ENCODE data around the gene SLC13A4. TPM values are rescaled to one million over a fixed set of nuclear protein-coding genes. Genes with fewer than 3 reads are reported as not detected.
A peak's percentile ranks its signal among the peaks of the same experiment; 100 is the strongest.

The SLC13A4 gene
- total RNA-seq, 1 donor from 2014 or later: 0.07 TPM

DNA sequence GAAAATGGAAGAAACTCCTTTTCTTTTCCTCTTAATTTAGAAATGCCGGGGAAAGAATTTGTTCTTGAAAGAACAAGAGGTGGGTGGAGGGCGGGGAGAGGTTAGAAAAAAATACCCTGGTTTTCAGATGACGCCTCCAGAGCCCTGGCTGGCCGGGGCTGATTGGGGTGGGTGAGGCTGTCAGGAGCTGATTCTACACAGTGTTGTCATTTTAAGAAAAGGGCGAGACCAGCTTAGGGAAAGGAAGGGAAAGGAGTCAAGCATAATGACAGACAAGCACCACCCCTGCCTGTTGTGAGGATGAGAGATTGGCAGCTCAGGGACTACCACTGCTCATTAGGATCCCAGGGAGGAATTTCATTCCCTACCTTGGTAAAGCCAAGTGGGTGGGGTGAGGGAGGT is 30.5 kb upstream of the SLC13A4 start:
- Histone ChIP-seq H3K4me1 (ENCODE audit: insufficient read depth, low read length) (peaks cover 31% of the 10 kb centered on the region), H3K36me3 (ENCODE audit: insufficient read depth, low read length) (no peaks in the 10 kb centered on the region), H3K9me3 (ENCODE audit: insufficient read depth, low read depth, low read length) (peaks cover 4% of the 10 kb centered on the region), H3K9ac (ENCODE audit: low read length) (peak overlapping the region; percentile 64), H3K27me3 (ENCODE audit: insufficient read depth, low read length) (no peaks in the 10 kb centered on the region), H3K27ac (ENCODE audit: low read depth, low read length) (peak overlapping the region; percentile 81), H2AFZ (ENCODE audit: low read depth, low read length) (peak overlapping the region; percentile 76), H3K4me3 (ENCODE audit: insufficient read depth, low read depth, low read length) (peak overlapping the region; percentile 19), H3K79me2 (ENCODE audit: insufficient read depth, low read length) (no peaks in the 10 kb centered on the region), H4K20me1 (ENCODE audit: insufficient read depth, low read length) (no peaks in the 10 kb centered on the region), H3K4me2 (ENCODE audit: low read length) (peak overlapping the region; percentile 82)
- Mint-ChIP-seq H3K36me3 (ENCODE audit: low read depth, unreplicated experiment) (no peaks in the 10 kb centered on the region), H3K27me3 (ENCODE audit: low read depth, unreplicated experiment) (no peaks in the 10 kb centered on the region), H3K27ac (ENCODE audit: unreplicated experiment) (peak overlapping the region; percentile 97), H3K4me1 (ENCODE audit: low read depth, unreplicated experiment) (peaks cover 38% of the 10 kb centered on the region), H3K9me3 (ENCODE audit: unreplicated experiment) (peaks cover 7% of the 10 kb centered on the region), H3K4me3 (ENCODE audit: unreplicated experiment) (no peak overlapping the region)
- no peak for TF ChIP-seq EZH2 (IDR thresholded peaks at IDR 0.05; ENCODE audit: insufficient read depth, low read length)
- TF ChIP-seq, protein P1, sequence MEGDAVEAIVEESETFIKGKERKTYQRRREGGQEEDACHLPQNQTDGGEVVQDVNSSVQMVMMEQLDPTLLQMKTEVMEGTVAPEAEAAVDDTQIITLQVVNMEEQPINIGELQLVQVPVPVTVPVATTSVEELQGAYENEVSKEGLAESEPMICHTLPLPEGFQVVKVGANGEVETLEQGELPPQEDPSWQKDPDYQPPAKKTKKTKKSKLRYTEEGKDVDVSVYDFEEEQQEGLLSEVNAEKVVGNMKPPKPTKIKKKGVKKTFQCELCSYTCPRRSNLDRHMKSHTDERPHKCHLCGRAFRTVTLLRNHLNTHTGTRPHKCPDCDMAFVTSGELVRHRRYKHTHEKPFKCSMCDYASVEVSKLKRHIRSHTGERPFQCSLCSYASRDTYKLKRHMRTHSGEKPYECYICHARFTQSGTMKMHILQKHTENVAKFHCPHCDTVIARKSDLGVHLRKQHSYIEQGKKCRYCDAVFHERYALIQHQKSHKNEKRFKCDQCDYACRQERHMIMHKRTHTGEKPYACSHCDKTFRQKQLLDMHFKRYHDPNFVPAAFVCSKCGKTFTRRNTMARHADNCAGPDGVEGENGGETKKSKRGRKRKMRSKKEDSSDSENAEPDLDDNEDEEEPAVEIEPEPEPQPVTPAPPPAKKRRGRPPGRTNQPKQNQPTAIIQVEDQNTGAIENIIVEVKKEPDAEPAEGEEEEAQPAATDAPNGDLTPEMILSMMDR (IDR thresholded peaks at IDR 0.05; ENCODE audit: insufficient read depth, low read depth, low read length): no peak
- DNase-seq (ENCODE audit: low read depth) (peak; percentile 84), FAIRE-seq (no peak)

DNA sequence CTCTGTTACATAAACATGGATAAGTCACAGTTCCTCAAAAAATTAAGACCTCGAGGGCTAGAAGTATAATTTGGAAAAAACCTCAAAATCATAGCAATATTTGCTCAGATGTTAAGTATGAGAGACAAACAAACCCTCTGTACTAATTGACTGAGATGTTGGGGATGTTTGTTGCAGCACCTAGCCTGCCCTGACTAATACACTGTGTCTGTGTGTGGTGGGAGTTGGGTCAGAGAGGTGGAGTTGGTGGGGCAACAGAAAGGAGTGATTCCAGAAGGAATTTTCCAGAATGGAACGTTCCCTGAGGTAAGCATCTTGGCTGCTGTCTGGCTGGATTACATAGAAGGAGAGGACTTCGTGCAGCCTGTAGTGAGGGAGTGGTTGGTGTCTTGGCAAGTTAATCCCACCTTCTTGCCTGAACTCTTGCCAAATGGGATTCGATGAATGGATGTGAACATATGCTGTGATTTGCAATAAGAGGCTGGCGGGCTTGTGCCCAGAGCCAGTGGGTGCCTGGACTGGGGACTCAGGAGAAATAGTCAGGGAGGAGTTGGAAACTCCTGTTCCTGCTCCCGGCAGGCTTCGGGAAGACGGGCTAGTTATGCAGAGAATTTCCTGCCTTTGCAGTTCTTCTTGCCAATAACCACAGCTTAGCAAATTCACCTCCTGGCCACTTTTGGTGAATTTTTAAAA is 29.9 kb upstream of the SLC13A4 start:
- H4K20me1 ChIP-seq (ENCODE audit: insufficient read depth, low read length): no peaks in the 10 kb centered on the region
- no peak for TF ChIP-seq EZH2 (IDR thresholded peaks at IDR 0.05; ENCODE audit: insufficient read depth, low read length)
- TF ChIP-seq, protein P1 (IDR thresholded peaks at IDR 0.05; ENCODE audit: insufficient read depth, low read depth, low read length): no peak
- H3K27ac ChIP-seq (ENCODE audit: low read depth, low read length): peak overlapping the region; percentile 81
- H3K9ac ChIP-seq (ENCODE audit: low read length): peak overlapping the region; percentile 64
- no peaks in the 10 kb centered on the region for H3K36me3 ChIP-seq (ENCODE audit: insufficient read depth, low read length)
- H3K4me1 ChIP-seq (ENCODE audit: insufficient read depth, low read length): peaks cover 29% of the 10 kb centered on the region
- peak overlapping the region; percentile 76 for H2AFZ ChIP-seq (ENCODE audit: low read depth, low read length)
- peaks cover 4% of the 10 kb centered on the region for H3K9me3 ChIP-seq (ENCODE audit: insufficient read depth, low read depth, low read length)
- no peaks in the 10 kb centered on the region for H3K79me2 ChIP-seq (ENCODE audit: insufficient read depth, low read length)
- Mint-ChIP-seq H3K27ac (ENCODE audit: unreplicated experiment) (peak overlapping the region; percentile 97), H3K9me3 (ENCODE audit: unreplicated experiment) (peaks cover 7% of the 10 kb centered on the region), H3K36me3 (ENCODE audit: low read depth, unreplicated experiment) (no peaks in the 10 kb centered on the region), H3K4me3 (ENCODE audit: unreplicated experiment) (no peak overlapping the region), H3K4me1 (ENCODE audit: low read depth, unreplicated experiment) (peaks cover 35% of the 10 kb centered on the region), H3K27me3 (ENCODE audit: low read depth, unreplicated experiment) (no peaks in the 10 kb centered on the region)
- peak overlapping the region; percentile 82 for H3K4me2 ChIP-seq (ENCODE audit: low read length)
- peak overlapping the region; percentile 19 for H3K4me3 ChIP-seq (ENCODE audit: insufficient read depth, low read depth, low read length)
- FAIRE-seq (peak; percentile 13), DNase-seq (ENCODE audit: low read depth) (peak; percentile 94)
- H3K27me3 ChIP-seq (ENCODE audit: insufficient read depth, low read length): no peaks in the 10 kb centered on the region

GRCh38 chr7:135756191-135756590 is 28.2 kb upstream of the SLC13A4 start:
- Histone ChIP-seq H3K27me3 (ENCODE audit: insufficient read depth, low read length) (no peaks in the 10 kb centered on the region), H3K27ac (ENCODE audit: low read depth, low read length) (no peak overlapping the region), H3K9me3 (ENCODE audit: insufficient read depth, low read depth, low read length) (peaks cover 4% of the 10 kb centered on the region), H3K79me2 (ENCODE audit: insufficient read depth, low read length) (no peaks in the 10 kb centered on the region), H3K4me3 (ENCODE audit: insufficient read depth, low read depth, low read length) (no peak overlapping the region), H3K4me1 (ENCODE audit: insufficient read depth, low read length) (peaks cover 16% of the 10 kb centered on the region), H3K4me2 (ENCODE audit: low read length) (no peak overlapping the region), H3K36me3 (ENCODE audit: insufficient read depth, low read length) (no peaks in the 10 kb centered on the region), H2AFZ (ENCODE audit: low read depth, low read length) (no peak overlapping the region), H4K20me1 (ENCODE audit: insufficient read depth, low read length) (no peaks in the 10 kb centered on the region), H3K9ac (ENCODE audit: low read length) (no peak overlapping the region)
- FAIRE-seq (no peak), DNase-seq (ENCODE audit: low read depth) (no peak)
- no peak for TF ChIP-seq EZH2 (IDR thresholded peaks at IDR 0.05; ENCODE audit: insufficient read depth, low read length)
- TF ChIP-seq, protein P1 (IDR thresholded peaks at IDR 0.05; ENCODE audit: insufficient read depth, low read depth, low read length): no peak
- H3K4me1 Mint-ChIP-seq (ENCODE audit: low read depth, unreplicated experiment): peaks cover 20% of the 10 kb centered on the region
- no peaks in the 10 kb centered on the region for H3K27me3 Mint-ChIP-seq (ENCODE audit: low read depth, unreplicated experiment)
- no peaks in the 10 kb centered on the region for H3K36me3 Mint-ChIP-seq (ENCODE audit: low read depth, unreplicated experiment)
- H3K9me3 Mint-ChIP-seq (ENCODE audit: unreplicated experiment): peaks cover 9% of the 10 kb centered on the region
- no peak overlapping the region for H3K27ac Mint-ChIP-seq (ENCODE audit: unreplicated experiment)
- H3K4me3 Mint-ChIP-seq (ENCODE audit: unreplicated experiment): no peak overlapping the region

Data from astrocyte (in vitro differentiated cells and primary cell).